ENCODE data around the gene MPL. TPM values are rescaled to one million over a fixed set of nuclear protein-coding genes. Genes with fewer than 3 reads are reported as not detected.
"Not testable (repeated sequence)": the region's sequence is repeated elsewhere in the genome, so short reads cannot be mapped to it uniquely, and the experiment has no call there.

MPL gene
- total RNA-seq, 2 experiments from 2014 or later, result not detected

DNA sequence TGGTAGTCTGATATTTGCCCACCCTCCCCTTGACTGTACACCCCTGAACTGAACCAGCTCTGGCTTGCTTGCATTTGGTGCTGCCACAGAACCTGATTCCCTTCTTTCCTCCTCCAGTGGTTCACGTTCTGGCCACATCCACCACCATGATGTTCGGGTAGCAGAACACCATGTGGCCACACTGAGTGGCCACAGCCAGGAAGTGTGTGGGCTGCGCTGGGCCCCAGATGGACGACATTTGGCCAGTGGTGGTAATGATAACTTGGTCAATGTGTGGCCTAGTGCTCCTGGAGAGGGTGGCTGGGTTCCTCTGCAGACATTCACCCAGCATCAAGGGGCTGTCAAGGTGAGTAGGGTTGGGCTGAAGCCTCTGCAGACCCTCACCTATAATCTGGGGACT is 23.0 kb downstream of the MPL start:
- DNase-seq, result no peak
- ChIA-PET CTCF (interaction anchor here (1.0 kb wide), 1 partner anchor 30 kb away, joined by 3 read pairs; no protein-coding TSS in a partner anchor), POLR2A (no interaction called here)
- peak overlapping the region; percentile 97 for H3K4me3 Mint-ChIP-seq
- intact Hi-C loops (cut with DNase I, micrococcal nuclease), result loop anchor here in 1 of 2 experiments (10.0 kb wide), 2 partner anchors 674 to 1274 kb away; partner anchors contain the start of gene SLC6A9
- peaks cover 64% of the 10 kb centered on the region for H3K36me3 Mint-ChIP-seq (ENCODE audit: low read depth)
- no peaks in the 10 kb centered on the region for H3K27me3 Mint-ChIP-seq
- H3K4me1 Mint-ChIP-seq, result peaks cover 39% of the 10 kb centered on the region
- H3K9me3 Mint-ChIP-seq (ENCODE audit: low read depth), result no peaks in the 10 kb centered on the region
- ATAC-seq, result no peak
- no peak overlapping the region for H3K27ac Mint-ChIP-seq

DNA sequence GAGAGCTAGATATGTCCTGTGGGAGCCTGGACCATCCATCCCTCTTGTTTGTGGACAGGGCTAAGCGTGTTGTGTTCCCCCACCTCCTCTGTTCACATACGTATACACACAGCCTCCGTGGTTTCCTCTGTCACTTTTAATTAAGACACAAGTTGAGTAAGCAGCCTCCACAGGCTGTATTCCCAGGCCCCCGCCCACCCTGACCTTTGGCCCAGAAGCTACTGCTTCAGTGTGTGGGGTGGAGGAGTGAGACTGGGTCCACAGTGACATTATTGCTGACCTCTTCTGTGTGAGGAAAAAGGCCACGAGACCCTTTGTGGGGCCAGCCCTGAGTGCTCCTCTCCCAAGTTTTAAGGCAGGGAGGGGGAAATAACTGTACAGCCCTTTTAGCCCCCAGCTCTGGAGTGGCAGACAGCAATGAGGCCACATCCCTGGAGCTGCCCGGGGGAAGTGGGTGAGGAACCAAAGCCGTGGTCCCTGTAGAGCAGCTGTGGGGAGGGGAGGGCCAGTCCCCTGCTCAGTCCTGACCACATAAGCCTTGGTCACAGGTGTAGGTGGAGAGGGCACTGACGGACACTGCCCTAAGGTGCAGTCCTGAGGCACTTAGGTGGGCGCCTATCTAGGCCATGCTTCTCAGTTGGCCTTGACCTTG is 25.8 kb downstream of the MPL start:
- no peaks in the 10 kb centered on the region for H3K9me3 Mint-ChIP-seq (ENCODE audit: low read depth)
- peak overlapping the region; percentile 35 for H3K27ac Mint-ChIP-seq
- no peaks in the 10 kb centered on the region for H3K27me3 Mint-ChIP-seq
- H3K4me3 Mint-ChIP-seq, result no peak overlapping the region
- peak; percentile 29 for DNase-seq
- peaks cover 69% of the 10 kb centered on the region for H3K36me3 Mint-ChIP-seq (ENCODE audit: low read depth)
- CTCF ChIA-PET, result no interaction called here
- intact Hi-C loops (cut with DNase I, micrococcal nuclease), result loop anchor here in 1 of 2 experiments (10.0 kb wide), 2 partner anchors 671 to 1271 kb away; partner anchors contain the start of gene SLC6A9
- POLR2A ChIA-PET, result no interaction called here
- H3K4me1 Mint-ChIP-seq, result peaks cover 44% of the 10 kb centered on the region
- no peak for ATAC-seq

DNA sequence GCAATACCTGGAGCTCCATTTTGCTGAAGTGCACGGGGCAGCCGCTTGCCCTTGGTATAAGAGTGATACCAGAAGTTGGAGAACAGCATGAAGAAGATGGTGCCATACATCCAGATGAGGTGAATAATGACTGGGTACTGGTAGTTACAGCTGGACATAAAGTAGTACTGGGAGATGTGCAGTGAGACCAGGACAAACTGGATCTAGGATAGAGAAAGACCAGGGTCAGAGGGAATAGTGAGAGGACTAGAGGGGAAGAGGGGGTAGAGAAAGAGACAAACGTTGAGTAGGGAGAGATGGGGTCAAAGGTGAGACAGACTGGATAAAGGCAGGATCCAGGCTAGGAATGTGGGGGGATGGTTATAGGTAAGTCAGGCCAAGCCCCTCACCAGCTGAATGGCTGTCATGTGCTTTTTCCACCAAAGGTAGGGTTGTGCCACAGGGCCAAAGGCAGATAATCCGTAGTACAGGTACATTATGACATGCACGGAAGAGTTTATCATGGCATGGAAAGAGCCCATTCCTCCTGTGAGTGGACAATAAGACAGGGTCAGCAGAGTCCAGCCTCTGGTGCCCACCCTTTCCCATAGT is 26.4 kb downstream of the MPL start:
- ChIA-PET CTCF (no interaction called here), POLR2A (no interaction called here)
- H3K9me3 Mint-ChIP-seq (ENCODE audit: low read depth), result no peaks in the 10 kb centered on the region
- ATAC-seq, result no peak
- peaks cover 71% of the 10 kb centered on the region for H3K36me3 Mint-ChIP-seq (ENCODE audit: low read depth)
- intact Hi-C loops (cut with DNase I, micrococcal nuclease), result loop anchor here in 1 of 2 experiments (10.0 kb wide), 2 partner anchors 671 to 1271 kb away; partner anchors contain the start of gene SLC6A9
- H3K27me3 Mint-ChIP-seq, result no peaks in the 10 kb centered on the region
- DNase-seq, result no peak
- H3K4me3 Mint-ChIP-seq, result no peak overlapping the region
- peaks cover 50% of the 10 kb centered on the region for H3K4me1 Mint-ChIP-seq
- H3K27ac Mint-ChIP-seq, result peak overlapping the region; percentile 27

DNA sequence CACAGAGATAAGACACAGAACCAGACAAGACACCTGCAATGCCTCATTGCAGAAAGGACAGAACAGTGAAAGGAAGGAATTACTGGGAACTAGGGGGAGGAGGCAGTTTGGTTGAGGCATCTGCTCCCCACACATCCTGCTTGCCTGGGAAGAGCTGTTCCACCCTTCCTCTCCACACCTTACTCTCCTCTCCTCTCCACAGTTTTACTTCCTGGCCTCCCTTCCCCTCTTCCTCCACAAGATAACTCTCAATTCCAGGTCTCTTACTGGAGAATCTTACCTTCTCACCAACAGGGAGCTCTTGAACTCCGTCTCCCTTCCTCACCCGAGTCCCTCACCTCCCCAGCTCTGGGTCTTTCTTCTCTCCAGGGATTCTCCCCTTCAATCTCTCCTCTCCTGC is 28.1 kb downstream of the MPL start:
- peaks cover 58% of the 10 kb centered on the region for H3K36me3 Mint-ChIP-seq (ENCODE audit: low read depth)
- ATAC-seq (no peak), DNase-seq (no peak)
- ChIA-PET POLR2A (no interaction called here), CTCF (no interaction called here)
- no peaks in the 10 kb centered on the region for H3K9me3 Mint-ChIP-seq (ENCODE audit: low read depth)
- intact Hi-C loops (cut with DNase I, micrococcal nuclease), result loop anchor here in 1 of 2 experiments (5.0 to 10.0 kb wide), 5 partner anchors 518 to 1269 kb away; partner anchors contain the start of genes ATP6V0B, DPH2, SLC6A9 and YBX1
- H3K27ac Mint-ChIP-seq, result peak overlapping the region; percentile 89
- H3K4me1 Mint-ChIP-seq, result peaks cover 47% of the 10 kb centered on the region
- peak overlapping the region; percentile 90 for H3K4me3 Mint-ChIP-seq
- H3K27me3 Mint-ChIP-seq, result no peaks in the 10 kb centered on the region

DNA sequence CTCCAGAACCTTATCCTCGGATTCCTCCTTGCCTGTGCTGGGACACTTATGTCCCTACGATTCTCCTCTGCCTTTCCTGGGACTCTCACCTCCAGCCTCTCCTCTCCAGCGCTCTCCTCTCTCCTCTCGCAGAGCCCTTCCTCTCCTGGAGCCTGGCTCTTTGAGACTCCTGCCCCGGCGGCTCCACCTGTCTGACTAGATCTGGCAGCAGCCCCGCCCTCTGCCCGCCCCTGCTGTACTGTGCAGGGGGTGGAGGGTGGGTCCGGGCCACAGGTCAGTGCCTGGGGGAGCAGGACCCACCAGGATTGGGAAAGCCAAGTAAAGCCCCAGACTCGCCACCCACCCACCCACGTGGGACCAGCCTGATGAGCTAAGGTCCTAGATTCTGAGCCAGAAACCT is 28.6 kb downstream of the MPL start:
- ATAC-seq (no peak), DNase-seq (peak; percentile 37)
- POLR2A ChIA-PET, result no interaction called here
- H3K4me3 Mint-ChIP-seq, result peak overlapping the region; percentile 90
- H3K27ac Mint-ChIP-seq, result peak overlapping the region; percentile 89
- no peaks in the 10 kb centered on the region for H3K27me3 Mint-ChIP-seq
- CTCF ChIA-PET, result no interaction called here
- intact Hi-C loops (cut with DNase I, micrococcal nuclease), result loop anchor here in 1 of 2 experiments (5.0 to 10.0 kb wide), 5 partner anchors 519 to 1269 kb away; partner anchors contain the start of genes ATP6V0B, DPH2, SLC6A9 and YBX1
- H3K4me1 Mint-ChIP-seq, result peaks cover 42% of the 10 kb centered on the region
- peaks cover 53% of the 10 kb centered on the region for H3K36me3 Mint-ChIP-seq (ENCODE audit: low read depth)
- H3K9me3 Mint-ChIP-seq (ENCODE audit: low read depth), result no peaks in the 10 kb centered on the region

DNA sequence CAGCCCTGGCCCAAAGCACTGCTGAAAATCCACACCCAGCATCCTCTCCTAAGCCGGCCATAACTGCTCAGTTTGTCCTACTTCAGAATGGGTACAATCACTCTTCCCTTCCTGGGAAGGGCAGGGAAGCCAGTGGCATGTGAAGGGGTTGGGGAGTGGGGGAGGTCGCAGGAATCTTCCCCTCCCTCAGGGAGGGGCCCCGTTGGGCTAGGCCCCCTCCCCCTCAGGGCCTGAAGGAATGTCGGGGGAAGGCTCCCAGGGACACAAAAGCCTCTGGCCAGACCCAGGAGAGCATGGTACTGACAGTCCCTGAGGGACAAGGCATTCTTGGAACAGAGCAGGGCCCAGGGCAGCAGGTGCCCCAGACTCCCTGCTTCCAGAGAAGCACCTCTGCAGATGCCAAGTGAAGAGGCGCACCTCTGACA is 29.0 kb downstream of the MPL start:
- intact Hi-C loops (cut with DNase I, micrococcal nuclease), result loop anchor here in 1 of 2 experiments (5.0 to 10.0 kb wide), 5 partner anchors 519 to 1268 kb away; partner anchors contain the start of genes ATP6V0B, DPH2, SLC6A9 and YBX1
- Mint-ChIP-seq H3K27ac (peak overlapping the region; percentile 89), H3K27me3 (no peaks in the 10 kb centered on the region), H3K4me3 (peak overlapping the region; percentile 90), H3K36me3 (ENCODE audit: low read depth) (peaks cover 49% of the 10 kb centered on the region), H3K4me1 (peaks cover 37% of the 10 kb centered on the region), H3K9me3 (ENCODE audit: low read depth) (no peaks in the 10 kb centered on the region)
- DNase-seq (no peak), ATAC-seq (no peak)
- ChIA-PET CTCF (no interaction called here), POLR2A (interaction anchor here (2.6 kb wide), 1 partner anchor 8 kb away, joined by 14 read pairs; the partner anchor contains the start of gene CDC20)

DNA sequence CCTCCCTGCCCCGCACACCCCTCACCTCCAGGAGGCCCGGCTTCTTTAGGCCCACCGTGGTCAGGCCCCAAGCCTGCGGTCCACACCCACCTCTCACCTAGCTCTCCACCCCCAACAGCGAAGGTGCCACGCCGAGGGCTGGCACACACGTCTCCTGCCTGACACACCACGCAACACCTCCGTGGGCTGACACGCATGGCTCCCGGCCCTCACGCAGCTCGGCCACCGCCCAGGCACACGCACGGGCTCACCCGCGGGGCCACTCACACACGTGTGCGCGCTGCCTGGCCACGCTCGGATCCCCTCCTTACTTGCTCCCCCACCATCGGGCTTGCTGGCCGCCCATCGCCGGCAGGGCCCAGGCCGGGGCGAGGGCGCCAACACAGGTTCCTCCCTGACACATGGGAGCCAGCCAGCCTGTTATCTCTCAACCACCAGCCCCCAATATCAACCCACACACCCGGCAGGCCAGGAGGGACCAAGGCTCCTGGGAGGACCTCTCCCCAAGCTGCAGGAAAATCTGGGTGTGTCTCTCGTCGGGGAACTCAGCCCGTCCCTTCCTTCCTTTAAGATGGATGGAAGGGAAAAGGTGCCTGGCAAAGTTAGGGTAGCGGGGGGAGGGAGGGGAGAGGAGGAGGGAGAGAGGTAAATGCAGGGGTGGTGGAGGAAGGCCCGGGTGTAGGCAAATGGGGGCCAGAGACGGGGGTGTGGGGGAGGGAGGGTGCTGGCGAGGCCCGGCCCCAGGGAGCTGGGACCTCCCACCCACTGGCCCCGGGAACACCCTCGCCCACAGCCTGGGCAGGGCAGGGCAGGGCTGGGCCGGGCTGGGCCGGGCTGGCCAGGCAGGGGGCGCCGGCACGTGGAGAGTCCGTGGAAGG is 29.6 kb downstream of the MPL start:
- intact Hi-C loops (cut with DNase I, micrococcal nuclease), result loop anchor here in 1 of 2 experiments (5.0 to 10.0 kb wide), 5 partner anchors 520 to 1268 kb away; partner anchors contain the start of genes ATP6V0B, DPH2, SLC6A9 and YBX1
- DNase-seq, result peak; percentile 63
- ATAC-seq, result peak; percentile 47
- Mint-ChIP-seq H3K27me3 (no peaks in the 10 kb centered on the region), H3K27ac (peak overlapping the region; percentile 89), H3K36me3 (ENCODE audit: low read depth) (peaks cover 42% of the 10 kb centered on the region), H3K4me3 (peak overlapping the region; percentile 90), H3K4me1 (peaks cover 31% of the 10 kb centered on the region), H3K9me3 (ENCODE audit: low read depth) (no peaks in the 10 kb centered on the region)
- ChIA-PET CTCF (interaction anchor here (1.2 to 1.9 kb wide), 3 partner anchors 10 to 57 kb away, joined by 3 to 10 read pairs (median 4); partner anchors contain the start of gene CDC20), POLR2A (interaction anchor here (0.7 to 2.6 kb wide), 4 partner anchors 9 to 31 kb away, joined by 3 to 14 read pairs (median 3); partner anchors contain the start of genes CDC20, MED8 and SZT2)

DNA sequence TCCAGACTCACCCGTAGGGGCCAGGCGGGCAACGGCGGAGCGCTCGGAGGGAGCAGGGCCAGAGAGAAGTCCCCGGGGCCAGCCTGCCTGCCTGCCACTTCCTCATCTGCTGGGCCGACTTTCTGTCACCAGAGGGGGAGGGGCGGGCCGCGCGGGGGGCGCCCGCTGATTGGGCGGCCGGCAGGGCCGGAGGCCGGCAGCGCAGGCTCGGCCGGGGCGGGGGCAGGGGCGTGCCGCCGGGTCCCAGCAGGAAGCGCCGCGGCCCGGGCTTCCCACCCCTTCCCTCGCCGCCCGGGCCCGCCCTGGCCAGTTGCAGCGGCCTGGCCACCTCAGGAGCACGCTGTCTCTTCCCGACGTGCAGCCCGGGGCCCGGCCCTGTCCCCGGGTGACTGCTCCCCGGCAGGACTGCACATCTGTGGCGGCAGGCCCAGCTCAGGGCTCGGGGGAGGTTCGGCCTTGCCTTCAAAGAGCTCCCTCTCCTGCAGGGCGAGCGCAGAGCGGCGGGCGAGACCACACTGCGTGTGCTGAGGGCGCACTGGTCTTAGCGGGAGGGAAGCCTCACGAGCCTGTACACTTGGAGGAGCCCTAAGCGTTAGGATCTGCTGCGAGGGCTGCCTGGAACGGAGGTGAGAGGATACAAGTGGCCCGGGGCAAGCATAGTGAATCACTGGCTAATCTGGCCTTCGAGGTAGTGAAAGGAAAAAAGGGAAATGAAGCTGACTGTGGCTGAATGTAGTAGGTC is 30.5 kb downstream of the MPL start, which contains the start of gene ELOVL1:
Gene ELOVL1 (minus strand): TSS at position 108 of the 742 bp plus-strand sequence. CDS start 2,402 bp downstream, outside the sequence.
- Mint-ChIP-seq H3K4me3 (peak within 1 kb of the TSS; percentile 90), H3K27ac (peak within 1 kb of the TSS; percentile 93), H3K9me3 (ENCODE audit: low read depth) (no peaks in the 10 kb centered on the region), H3K4me1 (peaks cover 30% of the 10 kb centered on the region), H3K27me3 (no peaks in the 10 kb centered on the region), H3K36me3 (ENCODE audit: low read depth) (peaks cover 37% of the 10 kb centered on the region)
- ChIA-PET POLR2A (interaction anchor here (0.6 to 2.6 kb wide), 5 partner anchors 10 to 91 kb away, joined by 3 to 14 read pairs (median 3); partner anchors contain the start of genes CDC20, MED8 and SZT2), CTCF (interaction anchor here (0.7 to 1.9 kb wide), 4 partner anchors 10 to 57 kb away, joined by 3 to 10 read pairs (median 4); partner anchors contain the start of gene CDC20)
- DNase-seq (peak; percentile 94), ATAC-seq (peak; percentile 83)
- intact Hi-C loops (cut with DNase I, micrococcal nuclease), result loop anchor here (1.0 to 10.0 kb wide), 13 partner anchors 10 to 1267 kb away; partner anchors contain the start of genes CDC20 (in 2 of the 2), ATP6V0B (in 1 of the 2), CFAP57 (in 1 of the 2) and DPH2 (in 1 of the 2)

DNA sequence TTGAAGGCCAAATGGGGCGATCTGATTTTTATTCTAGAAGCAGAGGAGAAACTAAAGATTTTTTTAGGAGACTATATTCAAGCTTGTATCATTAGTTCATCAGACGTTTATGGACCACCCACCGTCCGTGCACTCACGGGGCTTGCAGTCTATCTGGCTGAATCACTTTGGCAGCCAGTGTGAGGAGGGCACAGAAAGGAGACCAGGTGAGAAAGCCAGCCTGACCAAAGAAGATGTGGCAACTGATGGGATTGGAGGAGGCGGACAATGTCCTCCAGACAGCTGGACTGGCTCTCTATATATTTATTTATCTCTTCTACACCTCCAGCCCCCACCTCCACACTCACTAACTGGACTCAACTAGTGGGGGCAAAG is 31.0 kb downstream of the MPL start:
- Mint-ChIP-seq H3K9me3 (ENCODE audit: low read depth) (no peaks in the 10 kb centered on the region), H3K36me3 (ENCODE audit: low read depth) (peaks cover 33% of the 10 kb centered on the region), H3K4me3 (peak overlapping the region; percentile 90), H3K27ac (peak overlapping the region; percentile 93), H3K27me3 (no peaks in the 10 kb centered on the region), H3K4me1 (peaks cover 29% of the 10 kb centered on the region)
- intact Hi-C loops (cut with DNase I, micrococcal nuclease), result loop anchor here (1.0 to 10.0 kb wide), 13 partner anchors 10 to 1266 kb away; partner anchors contain the start of genes CDC20 (in 2 of the 2), ATP6V0B (in 1 of the 2), CFAP57 (in 1 of the 2) and DPH2 (in 1 of the 2)
- ChIA-PET POLR2A (interaction anchor here (0.6 to 2.6 kb wide), 4 partner anchors 10 to 92 kb away, joined by 3 to 14 read pairs (median 3); partner anchors contain the start of gene CDC20), CTCF (interaction anchor here (0.7 to 1.9 kb wide), 4 partner anchors 11 to 56 kb away, joined by 3 to 10 read pairs (median 4); partner anchors contain the start of gene CDC20)
- DNase-seq (peak; percentile 24), ATAC-seq (no peak)

DNA sequence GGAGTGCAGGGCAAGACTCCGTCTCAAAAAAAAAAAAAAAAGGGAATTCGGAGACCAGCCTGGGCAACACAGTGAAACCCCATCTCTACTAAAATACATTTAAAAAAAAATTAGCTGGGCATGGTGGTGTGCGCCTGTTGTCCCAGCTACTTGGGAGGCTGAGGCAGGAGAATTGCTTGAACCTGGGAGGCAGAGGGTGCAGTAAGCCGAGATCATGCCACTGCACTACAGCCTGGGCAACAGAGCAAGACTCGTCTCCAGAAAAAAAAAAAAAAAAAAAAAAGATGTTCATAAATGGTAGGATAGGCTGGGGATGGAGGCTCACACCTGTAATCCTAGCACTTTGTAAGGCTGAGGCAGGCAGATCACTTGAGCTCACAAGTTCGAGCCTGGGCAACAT is 32.2 kb downstream of the MPL start:
- H3K27ac Mint-ChIP-seq; ATAC-seq; H3K27me3 Mint-ChIP-seq; CTCF ChIA-PET; POLR2A ChIA-PET; DNase-seq; H3K9me3 Mint-ChIP-seq (ENCODE audit: low read depth); H3K4me3 Mint-ChIP-seq: not testable (repeated sequence)
- H3K36me3 Mint-ChIP-seq (ENCODE audit: low read depth), result peaks cover 21% of the 10 kb centered on the region
- intact Hi-C loops (cut with DNase I, micrococcal nuclease), result loop anchor here in 1 of 2 experiments (2.0 to 10.0 kb wide), 6 partner anchors 447 to 1265 kb away; partner anchors contain the start of genes ATP6V0B, DPH2, SLC6A9 and YBX1
- H3K4me1 Mint-ChIP-seq, result peaks cover 26% of the 10 kb centered on the region
